Epidermal melanocyte (primary cell): ENCODE results near the gene EHD1.

Source experiments
- DNase-seq: peaks from one replicate; pipeline ENCODE4 v3.0.0; 2011; ENCODE audit warnings: low spot score; ENCODE audit not compliant: insufficient read length

The EHD1 gene

DNA sequence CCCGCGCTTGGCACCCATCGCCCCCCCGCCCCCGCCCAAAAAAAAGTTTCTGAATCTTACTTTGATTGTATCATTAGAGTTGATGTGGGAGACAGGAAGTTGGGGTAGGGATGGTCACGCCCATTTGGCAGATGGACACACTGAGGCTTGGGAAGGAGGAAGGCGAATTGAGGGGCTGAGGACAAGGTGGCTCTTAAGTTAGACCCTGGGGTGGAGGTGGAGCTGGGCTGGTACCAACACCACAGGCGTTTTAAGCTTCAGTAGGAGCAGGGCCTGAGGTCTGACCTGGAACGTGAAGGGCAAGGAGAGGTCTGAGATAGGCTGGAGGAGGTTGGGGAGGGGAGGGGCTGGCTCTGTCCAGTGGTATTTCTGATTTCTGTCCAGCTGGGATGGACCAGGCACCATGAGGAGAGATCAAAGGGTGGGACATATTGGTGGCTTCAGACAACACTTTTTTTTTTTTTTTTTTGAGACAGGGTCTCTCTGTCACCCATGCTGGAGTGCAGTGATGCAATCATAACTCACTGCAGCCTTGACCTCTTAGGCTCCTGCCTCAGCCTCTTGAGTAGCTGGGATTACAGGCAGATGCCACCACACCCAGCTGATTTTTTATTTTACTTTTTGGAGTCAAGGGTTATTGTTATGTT, 33.2 kb downstream of the EHD1 start:
- no peak for DNase-seq

DNA sequence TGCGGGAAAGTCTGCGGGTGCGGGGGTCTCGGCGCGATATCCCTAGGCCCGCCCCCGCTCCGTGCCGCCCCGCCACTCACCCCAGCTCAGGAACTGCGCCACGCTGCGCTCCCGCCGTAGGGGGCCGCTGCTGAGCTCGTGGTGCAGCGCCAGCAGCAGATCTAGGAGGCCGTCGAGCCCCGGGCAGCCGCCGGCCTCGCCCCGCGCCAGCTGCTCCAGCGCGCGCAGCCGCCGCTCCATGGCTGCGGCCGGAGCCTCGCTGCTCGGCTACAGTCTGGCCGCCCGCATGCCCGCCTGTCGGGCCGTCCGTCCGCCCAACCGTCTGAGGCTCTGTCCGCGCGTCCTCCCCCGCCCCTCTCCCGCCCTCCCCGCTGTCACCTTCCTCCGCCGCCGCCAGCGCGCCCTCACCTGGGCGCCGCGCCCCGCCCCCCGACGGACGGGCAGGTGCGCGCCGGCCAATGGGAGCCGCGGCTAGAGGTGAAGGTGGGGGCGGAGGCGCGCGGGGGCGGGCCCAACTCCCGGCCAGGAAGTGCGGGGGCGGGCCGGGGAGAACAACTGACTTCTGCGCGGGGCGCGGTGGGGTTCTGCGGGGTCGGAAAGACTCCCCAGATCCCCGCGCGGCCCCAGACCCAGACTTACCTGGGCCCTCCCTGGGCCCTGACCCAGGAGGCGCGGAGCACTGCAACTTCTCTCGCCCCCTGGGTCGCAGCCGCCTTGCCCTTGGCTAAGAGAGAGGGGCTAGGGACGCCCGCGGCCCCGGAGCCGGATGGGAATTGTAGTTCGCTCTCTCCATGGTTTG, 33.9 kb downstream of the EHD1 start, which contains the start of gene CDC42BPG:
CDC42BPG (minus strand) TSS at position 324 of the 799 bp plus-strand sequence; CDS start at position 240, 84 bp downstream.
- peak; percentile 88 for DNase-seq

GRCh38 chr11:64843686-64844329, 34.6 kb downstream of the EHD1 start:
- DNase-seq = no peak

GRCh38 chr11:64842851-64843685, 35.4 kb downstream of the EHD1 start:
- no peak for DNase-seq

- no peak for DNase-seq
These were observed 36.1 kb downstream of the EHD1 start for GRCh38 chr11:64842366-64842759.

- DNase-seq = no peak
These were observed 36.6 kb downstream of the EHD1 start for GRCh38 chr11:64841592-64842365.

- no peak for DNase-seq
These were observed 38.3 kb downstream of the EHD1 start for GRCh38 chr11:64839887-64840782.

DNA sequence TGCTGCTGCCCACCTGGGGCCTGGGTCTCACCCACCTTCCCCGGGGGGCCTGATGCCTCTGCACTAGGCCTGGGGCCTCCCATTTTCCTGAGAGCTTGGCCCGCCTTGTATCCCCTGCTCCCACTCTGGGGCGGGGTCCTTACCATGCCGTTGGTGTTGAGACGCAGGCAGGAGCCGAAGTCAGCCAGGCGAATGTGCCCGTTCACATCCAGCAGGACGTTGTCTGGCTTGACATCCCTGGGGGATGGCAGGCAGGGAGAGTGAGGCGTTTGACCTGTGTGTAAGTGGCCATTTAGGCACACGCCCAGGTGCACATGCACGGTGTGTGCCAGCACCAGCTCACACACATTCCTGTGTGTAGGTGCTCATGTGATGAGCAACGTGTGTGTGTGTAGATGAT, 39.1 kb downstream of the EHD1 start:
- DNase-seq = no peak

DNA sequence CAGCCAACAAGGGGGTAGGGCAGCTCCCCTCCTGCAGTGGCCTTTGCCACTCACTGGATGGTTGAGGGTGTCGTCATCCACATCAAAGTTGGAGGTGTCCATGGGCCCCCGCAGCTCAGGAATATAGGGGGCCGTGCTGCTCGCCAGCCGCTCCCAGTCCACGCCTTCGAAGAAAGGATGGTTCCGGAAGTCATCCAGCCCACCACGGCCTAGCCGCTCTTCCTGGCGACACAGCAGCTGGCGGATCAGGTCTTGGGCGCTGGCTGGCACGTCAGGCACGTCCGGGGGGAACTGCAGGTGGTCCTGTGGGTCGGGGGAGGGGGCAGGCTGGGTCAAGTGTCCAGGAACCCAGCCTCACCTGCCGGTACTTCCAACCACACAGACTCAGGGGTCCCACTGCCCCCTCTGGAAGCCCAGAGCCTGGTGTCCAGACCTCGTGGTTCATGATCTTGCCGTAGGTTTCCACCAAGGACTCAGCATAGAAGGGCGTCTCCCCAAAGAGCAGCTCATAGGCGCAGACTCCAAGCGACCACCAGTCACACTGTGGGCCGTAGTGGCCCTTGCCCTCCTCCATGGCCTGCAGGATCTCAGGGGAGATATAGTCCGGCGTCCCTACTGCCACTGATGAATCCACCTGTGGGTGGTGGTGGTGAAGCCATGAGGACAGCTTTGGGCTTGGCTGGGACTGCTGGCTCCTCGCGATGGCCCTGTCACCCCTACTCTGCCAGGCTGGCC, 39.7 kb downstream of the EHD1 start:
- no peak for DNase-seq

GRCh38 chr11:64837887-64838351, 40.5 kb downstream of the EHD1 start:
- no peak for DNase-seq

GRCh38 chr11:64836448-64837072, 41.9 kb downstream of the EHD1 start:
- no peak for DNase-seq

GRCh38 chr11:64835616-64836447, 42.6 kb downstream of the EHD1 start:
- no peak for DNase-seq

DNA sequence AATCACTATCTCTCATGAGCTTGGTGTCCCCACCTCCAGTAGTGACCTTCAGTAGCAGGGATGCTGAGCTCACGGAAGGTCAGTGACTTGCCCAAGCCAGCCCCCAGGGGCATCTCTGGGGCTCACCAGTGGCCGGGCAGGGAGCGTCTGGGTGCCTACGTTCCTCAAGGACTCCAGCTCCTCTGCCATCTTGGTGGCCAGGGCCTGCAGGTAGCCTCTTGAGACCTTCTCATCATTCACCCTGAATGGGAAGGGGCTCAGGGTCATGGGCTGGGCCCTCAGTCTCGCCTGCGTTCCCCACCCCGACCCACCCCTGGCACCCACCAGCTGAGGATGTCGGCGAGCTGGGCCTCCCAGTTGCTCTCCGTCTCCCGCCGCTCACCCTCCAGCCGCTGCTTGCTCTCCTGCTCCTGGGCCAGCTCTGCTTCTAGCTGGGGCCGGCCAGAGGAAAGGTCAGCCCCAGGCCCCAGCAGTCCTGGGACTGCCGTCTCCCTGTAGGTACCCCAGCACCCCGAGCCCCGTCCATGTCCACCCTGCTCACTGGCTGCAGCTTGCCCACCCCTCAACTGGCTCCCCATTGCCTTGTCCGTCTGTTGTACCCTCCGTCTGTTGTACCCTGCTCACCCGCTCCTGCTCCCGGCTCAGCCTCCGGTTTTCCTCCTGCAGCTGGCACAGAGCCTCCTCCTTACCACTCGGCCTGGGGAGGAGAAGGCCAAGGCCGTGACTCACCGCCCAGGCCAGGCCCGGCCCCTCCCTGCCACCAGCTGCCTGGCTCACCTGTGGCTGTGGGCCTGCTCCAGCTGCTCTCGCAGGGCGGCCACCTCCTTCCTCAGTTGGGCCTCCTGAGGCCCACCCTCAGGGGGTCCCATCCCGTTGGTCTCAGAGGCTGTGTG, 43.5 kb downstream of the EHD1 start:
- DNase-seq = no peak

- no peak for DNase-seq
These were observed 44.2 kb downstream of the EHD1 start for GRCh38 chr11:64834031-64834722.

DNA sequence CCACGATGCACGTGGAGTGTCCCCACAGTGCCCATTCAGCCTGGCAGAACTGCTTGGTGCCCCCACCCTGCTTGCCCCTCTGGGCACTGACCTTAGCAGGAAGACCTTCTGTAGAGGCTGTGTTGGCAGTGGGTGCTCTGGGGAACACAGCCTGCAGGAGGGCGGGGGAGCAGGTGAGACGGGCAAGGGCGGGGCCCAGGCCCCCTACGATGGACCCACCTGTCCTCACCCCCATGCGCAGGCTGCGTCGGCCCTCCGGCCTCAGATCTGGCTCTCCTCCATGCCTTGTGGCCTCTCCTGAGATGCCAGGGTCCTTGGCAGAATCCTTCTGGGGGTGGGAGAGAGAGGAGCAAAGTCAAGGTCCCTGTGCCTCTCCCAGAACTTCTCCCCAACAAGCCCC, 44.9 kb downstream of the EHD1 start:
- no peak for DNase-seq

- no peak for DNase-seq
These were observed 45.3 kb downstream of the EHD1 start for GRCh38 chr11:64833198-64833502.
